Breast epithelium (tissue), 3 donors: ENCODE data around the gene HMGCS1.

ENCODE experiments used
- POLR2A ChIP-seq: fragments of 450-650 bp; IDR thresholded peaks from one replicate; pipeline ENCODE4 v1.6.1; 2016; ENCODE audit warnings: antibody characterized with exemption, mild to moderate bottlenecking, moderate library complexity
- POLR2AphosphoS5 ChIP-seq, 3 donors: sonication (generic); formaldehyde crosslinking; IDR thresholded peaks; one replicate each; pipeline ENCODE4 v1.6.1; 2017; ENCODE audit warnings: antibody characterized with exemption in 3 of 3
- TF ChIP-seq, protein P1 (sequence below), 3 donors: fragments of 450-650 bp; IDR thresholded peaks; one replicate each; pipeline ENCODE4 v1.5.1; 2016 to 2017; ENCODE audit warnings: antibody characterized with exemption in 3 of 3, mild to moderate bottlenecking in 3 of 3, moderate library complexity in 3 of 3

DNA sequence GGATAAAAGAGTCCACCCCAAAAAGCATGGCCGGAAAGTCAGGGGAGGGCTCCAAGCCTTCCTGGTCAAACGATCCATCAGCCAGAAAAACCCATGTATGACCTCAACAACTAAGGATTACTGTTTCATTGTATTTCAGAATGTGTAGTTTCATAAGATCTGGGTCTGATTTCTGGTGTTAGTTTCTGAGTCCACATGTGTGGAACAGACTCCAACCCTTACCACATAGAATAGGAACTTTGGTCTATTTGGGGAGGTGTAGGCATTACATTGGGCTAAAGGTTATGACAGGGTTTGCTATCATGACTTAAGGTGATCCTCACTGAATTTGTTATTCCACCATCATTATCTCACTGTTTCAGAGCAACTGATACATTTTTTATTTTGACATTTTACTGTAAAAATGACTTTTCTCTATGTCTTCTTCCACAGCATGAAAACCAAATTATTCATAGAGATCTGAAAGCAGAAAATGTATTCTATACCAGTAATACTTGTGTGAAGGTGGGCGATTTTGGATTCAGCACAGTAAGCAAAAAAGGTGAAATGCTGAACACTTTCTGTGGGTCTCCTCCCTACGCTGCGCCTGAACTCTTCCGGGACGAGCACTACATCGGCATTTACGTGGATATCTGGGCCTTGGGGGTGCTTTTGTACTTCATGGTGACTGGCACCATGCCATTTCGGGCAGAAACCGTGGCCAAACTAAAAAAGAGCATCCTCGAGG is 33.5 kb downstream of the HMGCS1 start:
- TF ChIP-seq, protein P1, sequence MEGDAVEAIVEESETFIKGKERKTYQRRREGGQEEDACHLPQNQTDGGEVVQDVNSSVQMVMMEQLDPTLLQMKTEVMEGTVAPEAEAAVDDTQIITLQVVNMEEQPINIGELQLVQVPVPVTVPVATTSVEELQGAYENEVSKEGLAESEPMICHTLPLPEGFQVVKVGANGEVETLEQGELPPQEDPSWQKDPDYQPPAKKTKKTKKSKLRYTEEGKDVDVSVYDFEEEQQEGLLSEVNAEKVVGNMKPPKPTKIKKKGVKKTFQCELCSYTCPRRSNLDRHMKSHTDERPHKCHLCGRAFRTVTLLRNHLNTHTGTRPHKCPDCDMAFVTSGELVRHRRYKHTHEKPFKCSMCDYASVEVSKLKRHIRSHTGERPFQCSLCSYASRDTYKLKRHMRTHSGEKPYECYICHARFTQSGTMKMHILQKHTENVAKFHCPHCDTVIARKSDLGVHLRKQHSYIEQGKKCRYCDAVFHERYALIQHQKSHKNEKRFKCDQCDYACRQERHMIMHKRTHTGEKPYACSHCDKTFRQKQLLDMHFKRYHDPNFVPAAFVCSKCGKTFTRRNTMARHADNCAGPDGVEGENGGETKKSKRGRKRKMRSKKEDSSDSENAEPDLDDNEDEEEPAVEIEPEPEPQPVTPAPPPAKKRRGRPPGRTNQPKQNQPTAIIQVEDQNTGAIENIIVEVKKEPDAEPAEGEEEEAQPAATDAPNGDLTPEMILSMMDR (IDR thresholded peaks at IDR 0.05) = no peak
- TF ChIP-seq POLR2A (no peak), POLR2AphosphoS5 (IDR thresholded peaks at IDR 0.05) (no peak)
